ENCODE measurements around the gene PDZD2.

DNA sequence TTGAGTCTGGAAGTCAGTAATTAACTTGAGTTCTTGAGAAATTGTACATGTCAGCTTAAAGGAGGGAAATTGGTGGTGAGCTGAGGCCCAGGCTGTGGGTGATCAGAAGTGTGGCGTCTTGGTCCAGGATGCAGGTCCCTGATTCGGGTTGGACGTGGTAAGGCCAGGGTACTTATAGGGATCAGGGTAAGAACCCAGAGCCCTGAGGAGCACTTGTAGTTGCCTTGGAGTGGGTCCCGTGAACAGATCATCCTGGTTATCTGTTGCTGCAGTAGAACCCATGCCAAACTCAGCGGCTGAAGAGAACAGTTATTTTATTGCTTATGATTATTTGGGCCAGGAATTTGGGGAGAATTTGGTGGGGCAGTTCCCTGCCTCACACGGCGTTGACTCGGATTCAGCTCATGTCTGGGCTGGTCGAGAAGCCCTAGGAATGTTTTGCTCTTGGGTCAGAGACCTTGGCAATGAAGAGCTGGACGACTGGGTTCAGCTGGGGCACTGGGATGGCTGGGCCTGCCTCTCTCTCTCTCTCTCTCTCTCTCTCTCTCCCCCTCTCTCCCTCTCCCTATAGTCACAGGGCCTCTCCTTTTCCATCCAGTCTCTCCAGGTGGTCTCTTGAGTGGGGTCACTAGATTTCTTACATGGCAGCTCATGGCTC is 73.1 kb downstream of the PDZD2 start:
- TF ChIP-seq, protein P1, sequence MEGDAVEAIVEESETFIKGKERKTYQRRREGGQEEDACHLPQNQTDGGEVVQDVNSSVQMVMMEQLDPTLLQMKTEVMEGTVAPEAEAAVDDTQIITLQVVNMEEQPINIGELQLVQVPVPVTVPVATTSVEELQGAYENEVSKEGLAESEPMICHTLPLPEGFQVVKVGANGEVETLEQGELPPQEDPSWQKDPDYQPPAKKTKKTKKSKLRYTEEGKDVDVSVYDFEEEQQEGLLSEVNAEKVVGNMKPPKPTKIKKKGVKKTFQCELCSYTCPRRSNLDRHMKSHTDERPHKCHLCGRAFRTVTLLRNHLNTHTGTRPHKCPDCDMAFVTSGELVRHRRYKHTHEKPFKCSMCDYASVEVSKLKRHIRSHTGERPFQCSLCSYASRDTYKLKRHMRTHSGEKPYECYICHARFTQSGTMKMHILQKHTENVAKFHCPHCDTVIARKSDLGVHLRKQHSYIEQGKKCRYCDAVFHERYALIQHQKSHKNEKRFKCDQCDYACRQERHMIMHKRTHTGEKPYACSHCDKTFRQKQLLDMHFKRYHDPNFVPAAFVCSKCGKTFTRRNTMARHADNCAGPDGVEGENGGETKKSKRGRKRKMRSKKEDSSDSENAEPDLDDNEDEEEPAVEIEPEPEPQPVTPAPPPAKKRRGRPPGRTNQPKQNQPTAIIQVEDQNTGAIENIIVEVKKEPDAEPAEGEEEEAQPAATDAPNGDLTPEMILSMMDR (IDR thresholded peaks at IDR 0.05), result no peak
- TF ChIP-seq POLR2A (IDR thresholded peaks at IDR 0.05), result no peak
